SKM-1 (cell line): ENCODE data around the gene ESYT2.
"Not testable (repeated sequence)": the region's sequence is repeated elsewhere in the genome, so short reads cannot be mapped to it uniquely, and the experiment has no call there.

Experiments
- DNase-seq: peaks from one replicate; lab custom pipeline; 2025; ENCODE audit not compliant: unreplicated experiment; lab: John Stamatoyannopoulos, UW

The ESYT2 gene

GRCh38 chr7:158856883-158857668 lies 27.8 kb upstream of the ESYT2 start:
- no peak for DNase-seq

DNA sequence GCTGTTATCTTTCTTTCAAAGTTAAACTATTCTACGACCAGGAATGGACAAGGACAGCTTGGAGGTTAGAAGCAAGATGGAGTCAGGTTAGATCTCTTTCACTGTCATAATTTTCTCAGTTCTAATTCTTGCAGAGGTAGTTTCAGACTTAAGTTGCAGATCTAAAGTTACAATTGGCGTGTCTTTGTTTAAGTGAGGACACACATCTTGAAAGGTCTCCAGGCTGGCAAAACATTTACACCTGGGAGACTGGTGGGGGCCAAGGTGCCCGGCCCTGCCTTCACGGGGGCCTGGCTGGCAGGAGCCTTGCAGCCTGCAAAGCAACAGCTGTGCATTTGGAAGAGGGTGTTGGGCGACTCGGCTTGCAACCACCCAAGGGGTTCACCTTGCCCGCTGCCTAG lies 25.4 kb upstream of the ESYT2 start:
- DNase-seq: no peak

- no peak for DNase-seq
Observed at GRCh38 chr7:158850545-158851102, 21.3 kb upstream of the ESYT2 start.

DNA sequence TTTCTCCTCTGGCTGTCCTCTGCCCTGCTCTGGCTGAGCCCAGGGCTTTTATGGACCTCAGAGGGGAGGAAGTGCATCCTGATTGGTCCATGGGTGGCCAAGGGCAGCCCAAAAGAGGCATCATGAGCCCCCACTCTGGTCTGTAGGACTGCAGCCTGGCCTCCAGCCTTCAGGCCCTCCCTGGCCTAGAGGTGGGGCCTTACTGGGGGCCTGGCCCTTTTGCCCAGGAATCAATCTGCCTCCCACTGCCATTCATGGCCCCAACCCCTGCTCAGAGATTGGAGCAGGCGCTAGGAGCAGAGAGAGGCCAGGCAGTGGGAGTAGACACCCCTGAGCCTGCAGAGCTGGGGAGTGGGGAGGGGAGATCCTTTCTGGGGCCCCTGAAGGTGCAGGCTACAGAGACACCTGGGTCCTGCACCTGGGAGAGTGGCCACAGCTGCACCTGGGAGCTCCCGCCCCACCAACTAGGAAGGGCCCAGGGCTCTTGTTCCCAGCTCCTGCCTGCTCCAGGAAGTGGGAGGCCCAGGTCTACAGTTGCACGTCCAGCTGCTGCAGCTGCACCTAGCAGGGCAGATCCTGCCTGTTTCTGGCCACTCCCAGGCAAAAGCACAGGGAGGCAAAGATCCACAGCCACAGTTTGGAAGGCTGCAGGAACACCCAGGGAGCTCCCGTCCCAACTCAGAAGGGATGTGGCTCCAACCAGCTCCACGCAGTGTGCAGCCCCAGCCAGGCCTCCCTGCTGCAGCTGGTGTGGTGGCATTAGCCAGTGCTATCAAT lies 20.6 kb upstream of the ESYT2 start:
- DNase-seq: no peak

DNA sequence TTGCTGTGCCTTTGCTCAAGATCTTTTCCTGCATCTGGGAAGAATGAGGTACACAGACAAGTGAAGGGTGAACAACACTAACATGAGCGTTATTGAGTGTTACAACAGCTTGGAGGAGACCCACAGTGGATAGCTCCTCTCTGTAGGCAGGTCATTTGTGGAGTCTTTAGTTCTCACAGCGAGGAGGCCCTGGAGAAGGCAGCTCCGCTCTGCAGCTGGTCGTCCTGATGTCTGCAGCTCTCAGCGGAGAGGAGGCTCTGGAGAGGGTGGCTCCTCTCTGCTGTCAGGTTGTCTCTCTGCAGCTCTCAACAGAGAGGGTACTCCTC lies 20.1 kb upstream of the ESYT2 start:
- no peak for DNase-seq

GRCh38 chr7:158847451-158847866 lies 18.1 kb upstream of the ESYT2 start:
- DNase-seq: no peak

GRCh38 chr7:158846304-158846703 lies 17.0 kb upstream of the ESYT2 start:
- no peak for DNase-seq

DNA sequence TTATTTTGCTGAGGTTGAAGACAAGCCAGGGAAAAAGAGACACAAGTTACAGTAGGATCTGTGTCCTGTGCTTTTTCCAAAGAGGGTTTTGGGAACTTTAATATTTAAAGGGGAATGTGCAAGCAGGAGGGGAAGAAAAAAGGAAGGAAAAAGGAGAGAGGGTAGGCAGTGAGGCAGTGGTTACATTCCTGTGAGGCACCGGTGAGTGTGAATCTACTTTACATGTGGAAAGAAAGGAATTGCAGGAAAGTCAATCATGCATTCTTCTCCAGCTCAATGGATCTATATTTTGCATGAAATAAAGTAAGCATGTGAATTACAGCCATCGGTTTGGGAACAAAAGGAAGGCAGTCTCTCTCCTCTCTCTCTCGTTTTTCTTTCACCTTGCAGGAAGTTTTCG lies 14.5 kb upstream of the ESYT2 start:
- DNase-seq: no peak

GRCh38 chr7:158842486-158842885 lies 13.2 kb upstream of the ESYT2 start:
- DNase-seq: no peak

GRCh38 chr7:158840604-158841003 lies 11.3 kb upstream of the ESYT2 start:
- no peak for DNase-seq

- not testable (repeated sequence) for DNase-seq
Observed at GRCh38 chr7:158839177-158839576, 9.9 kb upstream of the ESYT2 start.

- no peak for DNase-seq
Observed at GRCh38 chr7:158837790-158838637, 8.7 kb upstream of the ESYT2 start.

GRCh38 chr7:158836692-158837091 lies 7.4 kb upstream of the ESYT2 start:
- DNase-seq: no peak

- no peak for DNase-seq
Observed at GRCh38 chr7:158834878-158835784, 5.8 kb upstream of the ESYT2 start.

DNA sequence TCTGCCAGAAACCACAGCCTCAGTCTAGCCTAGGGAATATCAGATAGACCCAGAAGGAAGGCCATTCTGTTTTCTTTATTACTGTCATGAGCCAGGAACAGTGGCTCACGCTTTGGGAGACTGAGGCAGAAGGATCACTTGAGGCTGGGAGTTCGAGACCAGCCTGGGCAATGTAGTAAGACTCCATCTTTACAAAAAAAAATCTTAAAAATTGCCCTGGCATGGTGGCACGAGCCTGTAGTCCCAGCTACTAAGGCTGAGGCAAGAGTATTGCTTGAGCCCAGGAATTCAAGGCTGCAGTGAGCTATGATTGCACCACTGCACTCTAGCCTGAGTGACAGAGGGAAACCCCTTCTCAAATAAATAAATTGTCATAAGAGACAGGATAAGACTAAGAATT lies 3.7 kb upstream of the ESYT2 start:
- DNase-seq: no peak

DNA sequence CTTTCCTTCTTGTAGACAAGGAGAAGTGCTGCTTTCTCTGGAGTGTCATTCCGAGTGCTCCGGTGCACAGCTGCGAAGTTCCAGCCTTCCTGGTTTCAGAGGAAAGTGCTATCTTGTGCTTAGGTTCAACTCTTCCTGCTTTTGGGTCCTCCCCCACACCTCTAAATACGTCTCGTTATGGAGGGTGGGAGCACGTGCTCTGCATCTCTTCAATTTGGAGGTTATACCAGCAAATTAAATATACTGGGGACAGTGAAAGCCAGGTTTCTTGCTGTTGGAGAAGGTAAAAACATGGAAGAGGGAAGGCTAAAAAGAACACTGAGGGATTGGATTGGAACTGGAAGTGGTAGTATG lies 2.4 kb upstream of the ESYT2 start:
- no peak for DNase-seq

DNA sequence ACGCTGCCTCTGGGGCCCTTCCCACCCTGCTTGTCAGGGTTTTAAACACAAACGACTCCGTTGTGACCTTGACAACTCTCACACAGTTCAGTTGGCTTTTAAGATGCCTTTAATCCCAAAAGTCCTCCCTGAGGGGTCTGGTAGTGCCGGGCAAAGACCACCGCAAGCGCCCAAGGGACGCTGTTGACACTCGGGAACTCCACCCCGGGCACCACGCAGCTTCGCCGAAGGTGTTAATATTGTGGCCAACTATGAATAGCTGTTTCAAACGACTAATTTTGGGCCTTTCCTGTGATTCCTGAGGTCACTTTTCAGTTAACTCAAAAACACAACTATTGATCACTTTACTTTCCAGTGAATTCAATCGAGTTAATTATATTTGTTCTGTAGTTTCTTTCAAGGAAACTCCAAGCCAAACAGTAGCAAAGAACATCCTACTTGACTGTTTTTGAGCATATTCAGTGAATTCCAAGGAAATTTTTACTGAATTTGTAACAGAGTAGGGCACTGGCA lies 958 bp upstream of the ESYT2 start:
- DNase-seq: no peak

GRCh38 chr7:158829021-158829341 lies 328 bp downstream of the ESYT2 start:
- DNase-seq: no peak

GRCh38 chr7:158828133-158829020 lies 932 bp downstream of the ESYT2 start:
- no peak for DNase-seq
